ENCODE results near the gene BMP6.

GRCh38 chr6:7899889-7900213, 174.0 kb downstream of the BMP6 start:
- TF ChIP-seq, protein P1, sequence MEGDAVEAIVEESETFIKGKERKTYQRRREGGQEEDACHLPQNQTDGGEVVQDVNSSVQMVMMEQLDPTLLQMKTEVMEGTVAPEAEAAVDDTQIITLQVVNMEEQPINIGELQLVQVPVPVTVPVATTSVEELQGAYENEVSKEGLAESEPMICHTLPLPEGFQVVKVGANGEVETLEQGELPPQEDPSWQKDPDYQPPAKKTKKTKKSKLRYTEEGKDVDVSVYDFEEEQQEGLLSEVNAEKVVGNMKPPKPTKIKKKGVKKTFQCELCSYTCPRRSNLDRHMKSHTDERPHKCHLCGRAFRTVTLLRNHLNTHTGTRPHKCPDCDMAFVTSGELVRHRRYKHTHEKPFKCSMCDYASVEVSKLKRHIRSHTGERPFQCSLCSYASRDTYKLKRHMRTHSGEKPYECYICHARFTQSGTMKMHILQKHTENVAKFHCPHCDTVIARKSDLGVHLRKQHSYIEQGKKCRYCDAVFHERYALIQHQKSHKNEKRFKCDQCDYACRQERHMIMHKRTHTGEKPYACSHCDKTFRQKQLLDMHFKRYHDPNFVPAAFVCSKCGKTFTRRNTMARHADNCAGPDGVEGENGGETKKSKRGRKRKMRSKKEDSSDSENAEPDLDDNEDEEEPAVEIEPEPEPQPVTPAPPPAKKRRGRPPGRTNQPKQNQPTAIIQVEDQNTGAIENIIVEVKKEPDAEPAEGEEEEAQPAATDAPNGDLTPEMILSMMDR (IDR thresholded peaks at IDR 0.05; ENCODE audit: low read length), result no peak
- TF ChIP-seq EZH2phosphoT487 (IDR thresholded peaks at IDR 0.05; ENCODE audit: low read length), result no peak
- TF ChIP-seq EZH2 (optimal IDR thresholded peaks at IDR 0.05; ENCODE audit: low read depth, low read length), result no peak

Measured in MM.1S (cell line).